NCI-H748 (cell line): ENCODE measurements around the gene IFT122.

Source experiments
- DNase-seq: peaks from one replicate; lab custom pipeline; 2025; ENCODE audit not compliant: unreplicated experiment; lab: John Stamatoyannopoulos, UW

IFT122 gene

GRCh38 chr3:129439226-129439816 is 703 bp upstream of the IFT122 start:
- DNase-seq, result peak; percentile 44

GRCh38 chr3:129440618-129441190 is 680 bp downstream of the IFT122 start:
- DNase-seq, result peak; percentile 20

- DNase-seq, result peak; percentile 17
Measured at GRCh38 chr3:129441215-129441614, 1.2 kb downstream of the IFT122 start.

GRCh38 chr3:129441782-129442181 is 1.8 kb downstream of the IFT122 start:
- no peak for DNase-seq

GRCh38 chr3:129442486-129442885 is 2.5 kb downstream of the IFT122 start:
- DNase-seq, result no peak

- no peak for DNase-seq
Measured at GRCh38 chr3:129442947-129443346, 2.9 kb downstream of the IFT122 start.

- DNase-seq, result no peak
Measured at GRCh38 chr3:129445471-129445870, 5.4 kb downstream of the IFT122 start.

GRCh38 chr3:129446926-129447325 is 6.9 kb downstream of the IFT122 start:
- DNase-seq, result no peak

GRCh38 chr3:129448186-129448895 is 8.3 kb downstream of the IFT122 start:
- DNase-seq, result no peak

GRCh38 chr3:129449279-129450115 is 9.5 kb downstream of the IFT122 start:
- no peak for DNase-seq

GRCh38 chr3:129453732-129454131 is 13.7 kb downstream of the IFT122 start:
- DNase-seq, result no peak

- no peak for DNase-seq
Measured at GRCh38 chr3:129460155-129460554, 20.1 kb downstream of the IFT122 start.

GRCh38 chr3:129460572-129460971 is 20.5 kb downstream of the IFT122 start:
- DNase-seq, result no peak

GRCh38 chr3:129461022-129461421 is 21.0 kb downstream of the IFT122 start:
- DNase-seq, result no peak

GRCh38 chr3:129461461-129462146 is 21.6 kb downstream of the IFT122 start:
- DNase-seq, result no peak

GRCh38 chr3:129462361-129462968 is 22.4 kb downstream of the IFT122 start:
- DNase-seq, result no peak

- no peak for DNase-seq
Measured at GRCh38 chr3:129463094-129463493, 23.1 kb downstream of the IFT122 start.

- no peak for DNase-seq
Measured at GRCh38 chr3:129463716-129464115, 23.7 kb downstream of the IFT122 start.

GRCh38 chr3:129467932-129468331 is 27.9 kb downstream of the IFT122 start:
- no peak for DNase-seq

- no peak for DNase-seq
Measured at GRCh38 chr3:129469026-129469425, 29.0 kb downstream of the IFT122 start.

- no peak for DNase-seq
Measured at GRCh38 chr3:129470861-129471260, 30.8 kb downstream of the IFT122 start.
